ENCODE results near the gene EPM2A.
A peak's percentile ranks its signal among the peaks of the same experiment; 100 is the strongest.

EPM2A gene

DNA sequence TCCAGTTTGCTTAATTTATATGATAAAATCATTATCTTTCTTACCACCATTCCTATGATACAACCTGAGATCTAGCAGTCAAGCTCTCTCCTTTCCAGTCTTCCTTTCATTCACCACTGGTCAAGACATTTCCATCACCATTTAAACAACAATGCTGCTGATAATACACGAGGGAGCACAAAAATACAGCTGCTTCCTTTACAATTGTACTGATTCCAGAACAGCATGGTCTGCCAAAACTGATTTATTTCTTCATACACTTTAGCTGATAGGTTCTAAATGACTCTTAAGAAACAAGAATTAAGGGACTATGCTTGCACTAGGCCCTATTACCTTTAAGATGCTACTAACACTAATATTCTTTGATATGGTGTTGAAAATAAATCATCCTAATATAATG is 65.0 kb downstream of the EPM2A start:
- DNase-seq (ENCODE audit: low spot score): no peak

GRCh38 chr6:145669627-145670034 is 65.7 kb downstream of the EPM2A start:
- DNase-seq (ENCODE audit: low spot score): no peak

DNA sequence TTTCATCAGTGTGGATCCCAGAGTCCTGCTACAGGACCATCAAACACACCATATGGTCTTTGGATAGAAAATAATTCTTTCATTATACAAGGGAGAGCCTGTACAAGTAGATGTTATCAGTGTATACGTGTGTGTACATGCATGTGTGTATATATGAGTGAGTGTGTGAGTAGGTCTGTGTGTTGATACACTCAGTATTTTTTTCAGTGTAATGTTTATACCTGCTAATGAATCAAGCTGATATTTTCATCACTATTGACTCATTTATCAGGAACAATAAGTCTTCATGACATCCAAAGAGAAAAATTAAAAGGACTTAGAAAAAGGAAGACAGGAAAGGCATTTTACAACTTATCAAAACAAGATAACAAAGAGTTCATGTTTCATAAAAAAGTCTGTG is 66.5 kb downstream of the EPM2A start:
- no peak for DNase-seq (ENCODE audit: low spot score)

- DNase-seq (ENCODE audit: low spot score): no peak
These were observed 74.6 kb downstream of the EPM2A start for GRCh38 chr6:145660676-145661075.

DNA sequence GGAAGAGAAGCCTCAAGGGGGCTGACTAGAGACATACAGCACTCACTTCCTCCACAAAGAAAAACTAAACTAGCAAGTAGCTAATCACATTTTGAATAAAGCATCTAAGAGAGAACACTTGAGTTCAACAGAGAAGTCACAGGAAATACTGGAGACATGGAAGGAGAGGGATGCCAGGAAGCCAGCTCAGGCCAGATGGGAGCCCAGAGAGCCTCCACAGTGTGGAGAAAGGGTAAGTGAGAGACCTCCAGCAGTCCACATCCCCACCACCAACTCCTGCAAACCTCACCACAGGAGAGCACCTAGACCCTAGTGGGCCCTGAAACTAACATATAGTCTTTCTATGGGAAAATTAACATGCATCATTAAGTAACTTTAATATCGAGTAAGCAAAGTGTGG is 79.2 kb downstream of the EPM2A start:
- no peak for DNase-seq (ENCODE audit: low spot score)

- no peak for DNase-seq (ENCODE audit: low spot score)
These were observed 82.7 kb downstream of the EPM2A start for GRCh38 chr6:145652572-145652971.

GRCh38 chr6:145651988-145652387 is 83.3 kb downstream of the EPM2A start:
- no peak for DNase-seq (ENCODE audit: low spot score)

GRCh38 chr6:145648149-145648548 is 87.2 kb downstream of the EPM2A start:
- no peak for DNase-seq (ENCODE audit: low spot score)

DNA sequence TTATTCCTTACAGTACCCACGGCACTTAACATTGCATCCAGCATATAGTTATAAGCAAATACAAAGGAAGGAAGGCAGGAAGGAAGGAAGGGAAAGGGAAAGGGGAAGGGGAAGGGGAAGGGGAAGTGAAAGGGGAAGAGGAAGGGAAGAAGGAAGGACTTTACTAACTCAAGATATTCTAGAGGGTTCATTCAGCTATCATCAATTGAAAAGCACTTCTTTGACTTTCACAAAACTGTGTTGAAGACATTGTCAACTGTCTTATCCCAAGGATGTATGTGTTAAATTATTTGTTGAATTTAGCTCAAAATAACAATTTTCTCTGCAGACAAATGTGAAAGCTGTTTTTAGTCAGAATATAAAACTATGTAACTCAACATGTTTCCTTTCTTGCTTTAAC is 87.7 kb downstream of the EPM2A start:
- no peak for DNase-seq (ENCODE audit: low spot score)

DNA sequence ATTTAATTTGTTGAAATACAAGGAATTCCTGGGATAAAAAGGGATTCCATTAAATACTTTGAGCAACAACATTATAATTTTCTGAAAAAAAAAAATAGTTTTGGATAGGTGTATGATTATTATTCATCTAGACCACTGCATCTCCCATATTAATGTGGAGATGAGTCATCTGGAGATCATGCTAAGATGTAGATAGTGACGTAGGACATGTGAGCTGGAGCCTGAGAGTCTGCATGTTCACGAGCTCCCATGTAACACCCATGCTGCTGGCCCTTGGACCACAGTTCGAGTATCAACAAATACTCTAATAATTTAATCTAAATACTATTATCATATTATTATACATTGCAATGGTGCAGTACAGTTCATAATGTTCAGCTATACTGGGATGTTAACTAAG is 91.6 kb downstream of the EPM2A start:
- DNase-seq (ENCODE audit: low spot score): no peak

DNA sequence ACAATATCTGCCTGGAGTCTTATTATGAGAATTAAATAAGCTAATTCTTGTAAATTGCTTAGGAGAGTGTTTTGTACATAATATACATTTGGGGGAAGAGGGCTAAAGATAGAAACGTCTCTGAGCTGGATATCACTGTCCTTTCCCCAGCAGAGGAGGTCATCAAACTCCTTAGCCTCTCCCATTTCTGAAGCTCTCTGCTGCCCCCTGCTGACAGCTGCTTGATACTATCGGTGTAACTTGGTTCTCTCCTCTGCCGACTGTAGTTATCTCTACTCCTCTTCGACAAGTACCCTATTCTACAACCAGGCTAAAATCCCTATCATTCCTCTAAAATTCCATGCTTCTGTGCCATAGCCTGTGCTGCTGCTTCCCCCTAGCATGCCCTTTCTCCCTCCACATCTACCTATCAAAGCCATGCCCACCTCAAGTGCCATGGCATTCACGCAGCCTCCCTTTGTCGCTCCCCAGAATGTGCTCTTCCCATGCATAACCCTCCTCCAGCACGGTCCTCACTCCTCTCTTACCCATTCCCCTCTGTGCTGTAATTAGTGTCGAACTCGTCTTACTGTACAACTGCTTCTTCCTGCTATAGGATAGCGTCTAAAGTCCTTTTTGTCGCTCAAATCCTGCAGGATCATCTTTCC is 101.2 kb downstream of the EPM2A start:
- peak; percentile 56 for DNase-seq (ENCODE audit: low spot score)

GRCh38 chr6:145632971-145633370 is 102.3 kb downstream of the EPM2A start:
- DNase-seq (ENCODE audit: low spot score): no peak

DNA sequence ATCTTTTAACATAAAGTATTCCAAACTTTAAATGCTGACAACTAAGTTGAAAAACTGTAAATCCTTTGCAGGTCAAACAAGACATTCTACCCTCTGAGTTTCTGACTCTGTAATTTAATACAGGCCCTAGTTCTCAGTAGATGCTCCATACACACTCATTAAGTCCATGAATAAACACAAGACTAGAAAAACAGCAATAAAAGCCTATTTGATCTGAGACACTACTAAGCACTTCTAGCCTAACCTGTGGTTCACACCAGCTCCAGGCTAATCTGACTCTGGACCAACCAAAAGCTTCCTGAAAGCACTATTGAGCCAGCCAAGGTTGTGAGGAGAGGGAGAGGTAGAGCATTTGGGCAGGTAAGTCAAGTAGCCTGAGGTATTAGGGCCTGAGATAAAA is 103.9 kb downstream of the EPM2A start:
- DNase-seq (ENCODE audit: low spot score): no peak

GRCh38 chr6:145630598-145630997 is 104.7 kb downstream of the EPM2A start:
- no peak for DNase-seq (ENCODE audit: low spot score)

DNA sequence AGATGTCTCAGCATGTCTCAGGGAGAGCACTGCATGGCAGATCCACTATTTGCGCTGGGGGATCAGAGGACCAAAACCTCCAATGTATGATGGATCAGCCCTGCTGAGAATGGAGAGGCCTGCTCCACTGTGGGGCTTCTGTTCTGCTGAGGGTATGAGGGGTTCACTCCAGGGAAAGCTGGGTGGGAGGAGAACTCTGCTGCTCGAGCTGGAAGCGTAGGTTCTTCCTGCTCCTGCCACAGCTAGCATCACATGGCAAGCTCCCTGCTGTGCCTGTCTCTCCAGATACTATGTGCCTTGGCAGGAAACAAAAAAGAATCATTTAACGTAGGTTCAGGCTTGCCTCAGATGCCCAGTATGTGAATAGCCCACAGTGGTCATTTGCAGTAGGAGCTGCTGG is 105.8 kb downstream of the EPM2A start:
- DNase-seq (ENCODE audit: low spot score): no peak

DNA sequence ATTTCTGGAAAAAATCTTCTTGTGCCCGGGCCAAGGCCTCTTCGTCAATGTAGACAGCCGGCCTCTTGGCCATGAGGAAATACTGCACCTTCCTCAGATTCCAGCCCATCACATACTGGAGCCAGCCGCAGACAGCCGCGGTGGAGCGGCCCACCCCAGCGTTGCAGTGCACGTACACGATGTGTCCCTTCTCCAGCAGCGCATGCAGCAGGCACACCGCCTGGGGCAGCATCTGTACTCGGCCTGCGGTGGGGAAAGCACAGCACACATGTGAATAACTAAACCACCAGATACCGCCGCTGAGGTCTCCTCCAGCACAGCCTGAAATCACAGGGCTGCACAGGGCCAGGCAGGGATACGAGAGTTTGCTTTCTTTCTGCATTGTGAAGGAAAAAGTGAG is 107.9 kb downstream of the EPM2A start:
- DNase-seq (ENCODE audit: low spot score): no peak

DNA sequence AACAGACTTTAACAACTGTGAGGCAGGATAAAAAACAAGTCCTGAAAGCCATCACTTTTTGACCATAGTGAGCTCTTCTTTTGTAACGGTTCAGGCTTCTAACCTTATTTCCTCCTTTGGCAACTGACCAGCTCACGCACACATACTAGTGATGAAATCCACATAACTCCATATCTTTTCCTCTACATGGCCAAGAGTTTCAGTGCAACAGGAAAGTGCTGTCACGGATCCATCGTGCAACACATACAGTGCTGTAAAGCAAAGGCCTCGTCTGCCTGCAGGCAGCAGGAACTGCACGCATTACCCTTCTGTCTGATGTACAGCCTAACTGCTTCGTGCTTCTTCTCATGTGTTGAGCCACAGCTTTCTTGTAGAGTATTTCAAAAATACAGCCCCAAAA is 108.5 kb downstream of the EPM2A start:
- no peak for DNase-seq (ENCODE audit: low spot score)

GRCh38 chr6:145623231-145623630 is 112.1 kb downstream of the EPM2A start:
- DNase-seq (ENCODE audit: low spot score): no peak

- DNase-seq (ENCODE audit: low spot score): no peak
These were observed 113.5 kb downstream of the EPM2A start for GRCh38 chr6:145621776-145622175.

GRCh38 chr6:145620088-145620487 is 115.2 kb downstream of the EPM2A start:
- DNase-seq (ENCODE audit: low spot score): no peak

DNA sequence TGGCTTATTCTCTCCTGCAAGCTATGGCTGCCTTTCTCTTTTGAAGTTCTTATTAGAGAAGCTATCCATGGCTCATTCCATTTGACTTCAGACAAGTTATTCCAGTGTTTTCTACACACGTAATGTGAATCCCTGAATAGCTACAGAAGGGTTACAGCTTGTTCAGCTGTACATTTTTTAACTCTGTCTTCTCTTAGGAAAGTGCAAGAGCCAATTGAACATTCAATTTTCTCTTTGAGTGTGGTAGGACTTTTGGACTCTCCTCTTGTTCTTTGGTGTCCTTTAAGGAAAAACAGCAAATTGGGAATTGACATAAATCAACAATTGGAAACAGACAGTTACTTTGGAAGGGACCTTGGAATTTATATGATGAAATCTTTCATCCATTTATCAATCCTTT is 125.8 kb downstream of the EPM2A start:
- DNase-seq (ENCODE audit: low spot score): no peak

DNA sequence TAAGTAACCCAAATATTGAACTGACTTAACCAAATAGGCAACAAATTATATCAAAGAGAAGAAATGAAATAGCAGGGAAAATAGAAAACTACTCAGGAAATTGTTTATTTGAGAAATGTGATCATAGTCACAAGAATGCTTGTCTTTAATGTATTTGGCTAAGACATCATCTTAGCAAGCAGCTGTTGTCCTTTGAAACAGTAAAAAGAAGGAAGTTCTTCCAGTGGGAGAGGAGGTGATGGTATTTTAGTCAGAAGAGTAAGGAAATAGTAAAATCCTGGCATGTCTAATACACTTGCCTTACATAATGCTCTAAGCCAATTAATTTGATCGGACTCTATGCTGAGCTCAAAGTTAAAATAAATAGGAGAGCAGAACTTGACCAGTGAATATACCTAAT is 126.5 kb downstream of the EPM2A start:
- DNase-seq (ENCODE audit: low spot score): no peak

DNA sequence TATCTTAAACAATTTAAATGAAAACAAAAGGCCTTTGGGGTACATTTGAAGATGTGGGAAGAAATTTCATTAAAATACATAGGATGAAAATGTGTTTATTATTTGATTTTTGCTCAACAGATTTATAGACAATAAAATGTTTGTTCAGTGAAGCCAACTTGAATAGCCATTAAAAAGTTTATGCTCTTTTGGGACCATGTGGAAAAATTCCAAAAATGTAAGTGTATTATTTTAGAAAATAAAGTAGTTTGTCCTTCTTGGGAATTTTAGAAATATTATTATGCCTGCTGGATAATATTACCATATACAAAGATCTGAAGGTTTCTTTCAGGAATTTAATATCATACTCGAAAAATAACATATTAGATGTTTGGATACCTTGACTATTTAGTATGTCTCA is 131.3 kb downstream of the EPM2A start:
- DNase-seq (ENCODE audit: low spot score): no peak

GRCh38 chr6:145603424-145603833 is 131.9 kb downstream of the EPM2A start:
- DNase-seq (ENCODE audit: low spot score): no peak
